GM21619 (cell line): Measurements from ENCODE around the gene FCRLB.
"Not testable (repeated sequence)": the region's sequence is repeated elsewhere in the genome, so short reads cannot be mapped to it uniquely, and the experiment has no call there.

Experiments
- ATAC-seq: cut with Tn5 transposase; IDR thresholded peaks from one replicate; pipeline ENCODE4 v1.9.1; 2021; ENCODE audit not compliant: unreplicated experiment

The FCRLB gene

GRCh38 chr1:161739865-161740566 is 18.7 kb downstream of the FCRLB start:
- ATAC-seq = peak; percentile 22

GRCh38 chr1:161740921-161741320 is 19.6 kb downstream of the FCRLB start:
- no peak for ATAC-seq

GRCh38 chr1:161743231-161743630 is 21.9 kb downstream of the FCRLB start:
- no peak for ATAC-seq

- ATAC-seq = no peak
Measured at GRCh38 chr1:161747801-161748200, 26.5 kb downstream of the FCRLB start.

GRCh38 chr1:161749509-161750407 is 28.4 kb downstream of the FCRLB start, which contains the start of gene DUSP12:
Gene DUSP12 (plus strand): TSS chr1:161749786. CDS start chr1:161749802, 16 bp downstream.
- peak; percentile 97 for ATAC-seq

GRCh38 chr1:161763522-161764098 is 42.3 kb downstream of the FCRLB start:
- ATAC-seq = no peak

- peak; percentile 59 for ATAC-seq
Measured at GRCh38 chr1:161766102-161766981, 45.0 kb downstream of the FCRLB start, which contains the start of gene ATF6. Gene ATF6 (plus strand): TSS chr1:161766320. CDS start chr1:161766361, 41 bp downstream.

- no peak for ATAC-seq
Measured at GRCh38 chr1:161768461-161768860, 47.1 kb downstream of the FCRLB start.

- no peak for ATAC-seq
Measured at GRCh38 chr1:161768986-161769672, 47.8 kb downstream of the FCRLB start.

- not testable (repeated sequence) for ATAC-seq
Measured at GRCh38 chr1:161769673-161770045, 48.3 kb downstream of the FCRLB start.

- no peak for ATAC-seq
Measured at GRCh38 chr1:161770250-161770649, 48.9 kb downstream of the FCRLB start.

GRCh38 chr1:161771161-161771560 is 49.8 kb downstream of the FCRLB start:
- no peak for ATAC-seq

GRCh38 chr1:161771973-161772372 is 50.6 kb downstream of the FCRLB start:
- ATAC-seq = no peak

GRCh38 chr1:161772397-161772796 is 51.1 kb downstream of the FCRLB start:
- no peak for ATAC-seq

- ATAC-seq = no peak
Measured at GRCh38 chr1:161773791-161774190, 52.4 kb downstream of the FCRLB start.

- ATAC-seq = no peak
Measured at GRCh38 chr1:161777261-161777660, 55.9 kb downstream of the FCRLB start.
